ENCODE measurements around the gene TCF19. TPM values are rescaled to one million over a fixed set of nuclear protein-coding genes. Genes with fewer than 3 reads are reported as not detected.
A peak's percentile ranks its signal among the peaks of the same experiment; 100 is the strongest.

TCF19 gene
- total RNA-seq, 2 donors from 2014 or later, result 8.8 to 39.6 TPM

DNA sequence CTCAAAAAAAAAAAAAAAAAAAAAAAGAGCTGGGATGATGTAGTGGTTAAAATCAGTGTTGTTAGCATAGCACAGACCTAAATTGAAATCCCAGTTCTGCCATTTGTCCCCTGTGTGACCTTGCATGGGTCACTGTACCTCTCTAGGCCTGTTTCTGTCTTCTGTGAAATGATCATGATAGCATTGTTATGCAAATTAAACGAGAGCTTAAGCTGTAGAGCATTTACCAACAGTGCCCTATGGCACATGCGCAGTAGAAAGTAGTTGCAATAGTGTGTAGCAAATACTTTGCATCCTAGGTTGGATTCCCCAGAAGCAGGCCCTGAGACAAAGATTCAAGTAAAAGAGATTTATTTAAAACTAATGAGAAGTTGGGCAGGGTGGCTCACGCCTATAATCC, 26.8 kb upstream of the TCF19 start:
- Histone ChIP-seq H3K9me3 (no peaks in the 10 kb centered on the region), H3K9ac (ENCODE audit: low read depth in 2 of 2, low read length in 2 of 2) (no peak overlapping the region), H3K36me3 (no peaks in the 10 kb centered on the region), H3K4me3 (no peak overlapping the region), H3K4me1 (no peaks in the 10 kb centered on the region), H3K27me3 (no peaks in the 10 kb centered on the region), H3K27ac (no peak overlapping the region)
- intact Hi-C loops (cut with DNase I), result no loop called here
- DNase-seq, result no peak
- TF ChIP-seq, protein P1, sequence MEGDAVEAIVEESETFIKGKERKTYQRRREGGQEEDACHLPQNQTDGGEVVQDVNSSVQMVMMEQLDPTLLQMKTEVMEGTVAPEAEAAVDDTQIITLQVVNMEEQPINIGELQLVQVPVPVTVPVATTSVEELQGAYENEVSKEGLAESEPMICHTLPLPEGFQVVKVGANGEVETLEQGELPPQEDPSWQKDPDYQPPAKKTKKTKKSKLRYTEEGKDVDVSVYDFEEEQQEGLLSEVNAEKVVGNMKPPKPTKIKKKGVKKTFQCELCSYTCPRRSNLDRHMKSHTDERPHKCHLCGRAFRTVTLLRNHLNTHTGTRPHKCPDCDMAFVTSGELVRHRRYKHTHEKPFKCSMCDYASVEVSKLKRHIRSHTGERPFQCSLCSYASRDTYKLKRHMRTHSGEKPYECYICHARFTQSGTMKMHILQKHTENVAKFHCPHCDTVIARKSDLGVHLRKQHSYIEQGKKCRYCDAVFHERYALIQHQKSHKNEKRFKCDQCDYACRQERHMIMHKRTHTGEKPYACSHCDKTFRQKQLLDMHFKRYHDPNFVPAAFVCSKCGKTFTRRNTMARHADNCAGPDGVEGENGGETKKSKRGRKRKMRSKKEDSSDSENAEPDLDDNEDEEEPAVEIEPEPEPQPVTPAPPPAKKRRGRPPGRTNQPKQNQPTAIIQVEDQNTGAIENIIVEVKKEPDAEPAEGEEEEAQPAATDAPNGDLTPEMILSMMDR (IDR thresholded peaks at IDR 0.05), result no peak

DNA sequence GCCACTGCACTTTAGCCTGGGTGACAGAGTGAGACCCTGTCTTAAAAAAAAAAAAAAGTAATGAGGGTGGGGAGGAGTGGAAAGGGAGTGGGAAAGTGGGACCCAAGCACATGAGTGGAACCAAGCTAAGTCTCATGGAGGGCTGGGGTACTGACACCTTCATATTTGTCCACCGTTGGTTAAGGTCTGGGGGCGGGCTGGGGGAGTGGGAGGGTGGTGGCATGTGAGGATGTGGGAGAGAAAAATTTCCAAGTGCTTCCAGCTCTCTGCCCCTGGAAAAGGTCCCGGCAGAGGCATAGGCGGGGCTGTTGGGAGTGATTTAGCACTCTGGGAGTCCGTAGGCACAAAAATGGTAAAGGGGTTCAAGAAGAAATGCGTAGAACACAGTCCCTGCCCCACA, 25.6 kb upstream of the TCF19 start:
- TF ChIP-seq, protein P1 (IDR thresholded peaks at IDR 0.05), result no peak
- intact Hi-C loops (cut with DNase I), result no loop called here
- H3K4me3 ChIP-seq, result no peak overlapping the region
- no peak for DNase-seq
- no peak overlapping the region for H3K27ac ChIP-seq
- H3K36me3 ChIP-seq, result no peaks in the 10 kb centered on the region
- H3K27me3 ChIP-seq, result no peaks in the 10 kb centered on the region
- no peak overlapping the region for H3K9ac ChIP-seq (ENCODE audit: low read depth in 2 of 2, low read length in 2 of 2)
- no peaks in the 10 kb centered on the region for H3K9me3 ChIP-seq
- no peaks in the 10 kb centered on the region for H3K4me1 ChIP-seq

GRCh38 chr6:31135710-31136109, 22.7 kb upstream of the TCF19 start:
- intact Hi-C loops (cut with DNase I), result loop anchor here (5.0 kb wide), 2 partner anchors 232 to 247 kb away; no protein-coding TSS in a partner anchor

GRCh38 chr6:31138982-31139381, 19.4 kb upstream of the TCF19 start, which contains the start of gene PSORS1C2:
Gene PSORS1C2, minus strand, starts transcription at chr6:31139066. Its CDS starts 40 bp downstream, at chr6:31139026.
- DNase-seq, result no peak
- TF ChIP-seq, protein P1 (IDR thresholded peaks at IDR 0.05), result no peak
- Histone ChIP-seq H3K36me3 (no peaks in the 10 kb centered on the region), H3K4me1 (no peaks in the 10 kb centered on the region), H3K9me3 (no peaks in the 10 kb centered on the region), H3K27ac (no peak within 1 kb of the TSS), H3K27me3 (no peaks in the 10 kb centered on the region), H3K9ac (ENCODE audit: low read depth in 2 of 2, low read length in 2 of 2) (peak within 1 kb of the TSS in 1 of 2 donors; percentile 9), H3K4me3 (no peak within 1 kb of the TSS)
- intact Hi-C loops (cut with DNase I), result loop anchor here (2.0 to 5.0 kb wide), 3 partner anchors 54 to 243 kb away; no protein-coding TSS in a partner anchor

More at GRCh38 chr6:31135710-31136109, 22.7 kb upstream of the TCF19 start:
- Histone ChIP-seq H3K36me3 (no peaks in the 10 kb centered on the region), H3K4me1 (no peaks in the 10 kb centered on the region), H3K27ac (no peak overlapping the region), H3K9me3 (no peaks in the 10 kb centered on the region), H3K27me3 (no peaks in the 10 kb centered on the region), H3K4me3 (no peak overlapping the region), H3K9ac (ENCODE audit: low read depth in 2 of 2, low read length in 2 of 2) (no peak overlapping the region)
- no peak for DNase-seq
- TF ChIP-seq, protein P1 (IDR thresholded peaks at IDR 0.05), result no peak

- H3K36me3 ChIP-seq, result no peaks in the 10 kb centered on the region
- no peaks in the 10 kb centered on the region for H3K9me3 ChIP-seq
- no peak overlapping the region for H3K4me3 ChIP-seq
- intact Hi-C loops (cut with DNase I), result loop anchor here (2.0 to 5.0 kb wide), 3 partner anchors 53 to 243 kb away; no protein-coding TSS in a partner anchor
- H3K4me1 ChIP-seq, result no peaks in the 10 kb centered on the region
- H3K27ac ChIP-seq, result no peak overlapping the region
- no peak overlapping the region for H3K9ac ChIP-seq (ENCODE audit: low read depth in 2 of 2, low read length in 2 of 2)
- TF ChIP-seq, protein P1 (IDR thresholded peaks at IDR 0.05), result no peak
- no peaks in the 10 kb centered on the region for H3K27me3 ChIP-seq
- no peak for DNase-seq
These were observed 18.8 kb upstream of the TCF19 start for GRCh38 chr6:31139599-31139998.
